WI38 (cell line): ENCODE measurements around the gene DTNBP1.

Experiments
- H3K4me3 ChIP-seq: 2 replicates; pipeline ENCODE4 v1.5.1; 2011; ENCODE audit warnings: low read depth, mild to moderate bottlenecking, control low read depth, low read length
- TF ChIP-seq, protein P1 (sequence below): IDR thresholded peaks from 2 replicates; pipeline ENCODE4 v1.5.1; 2012; ENCODE audit warnings: low read depth, mild to moderate bottlenecking, control low read depth, low read length

DTNBP1 gene

GRCh38 chr6:15517600-15517999, 145.2 kb downstream of the DTNBP1 start:
- TF ChIP-seq, protein P1, sequence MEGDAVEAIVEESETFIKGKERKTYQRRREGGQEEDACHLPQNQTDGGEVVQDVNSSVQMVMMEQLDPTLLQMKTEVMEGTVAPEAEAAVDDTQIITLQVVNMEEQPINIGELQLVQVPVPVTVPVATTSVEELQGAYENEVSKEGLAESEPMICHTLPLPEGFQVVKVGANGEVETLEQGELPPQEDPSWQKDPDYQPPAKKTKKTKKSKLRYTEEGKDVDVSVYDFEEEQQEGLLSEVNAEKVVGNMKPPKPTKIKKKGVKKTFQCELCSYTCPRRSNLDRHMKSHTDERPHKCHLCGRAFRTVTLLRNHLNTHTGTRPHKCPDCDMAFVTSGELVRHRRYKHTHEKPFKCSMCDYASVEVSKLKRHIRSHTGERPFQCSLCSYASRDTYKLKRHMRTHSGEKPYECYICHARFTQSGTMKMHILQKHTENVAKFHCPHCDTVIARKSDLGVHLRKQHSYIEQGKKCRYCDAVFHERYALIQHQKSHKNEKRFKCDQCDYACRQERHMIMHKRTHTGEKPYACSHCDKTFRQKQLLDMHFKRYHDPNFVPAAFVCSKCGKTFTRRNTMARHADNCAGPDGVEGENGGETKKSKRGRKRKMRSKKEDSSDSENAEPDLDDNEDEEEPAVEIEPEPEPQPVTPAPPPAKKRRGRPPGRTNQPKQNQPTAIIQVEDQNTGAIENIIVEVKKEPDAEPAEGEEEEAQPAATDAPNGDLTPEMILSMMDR, result no peak
- H3K4me3 ChIP-seq, result no peak overlapping the region

DNA sequence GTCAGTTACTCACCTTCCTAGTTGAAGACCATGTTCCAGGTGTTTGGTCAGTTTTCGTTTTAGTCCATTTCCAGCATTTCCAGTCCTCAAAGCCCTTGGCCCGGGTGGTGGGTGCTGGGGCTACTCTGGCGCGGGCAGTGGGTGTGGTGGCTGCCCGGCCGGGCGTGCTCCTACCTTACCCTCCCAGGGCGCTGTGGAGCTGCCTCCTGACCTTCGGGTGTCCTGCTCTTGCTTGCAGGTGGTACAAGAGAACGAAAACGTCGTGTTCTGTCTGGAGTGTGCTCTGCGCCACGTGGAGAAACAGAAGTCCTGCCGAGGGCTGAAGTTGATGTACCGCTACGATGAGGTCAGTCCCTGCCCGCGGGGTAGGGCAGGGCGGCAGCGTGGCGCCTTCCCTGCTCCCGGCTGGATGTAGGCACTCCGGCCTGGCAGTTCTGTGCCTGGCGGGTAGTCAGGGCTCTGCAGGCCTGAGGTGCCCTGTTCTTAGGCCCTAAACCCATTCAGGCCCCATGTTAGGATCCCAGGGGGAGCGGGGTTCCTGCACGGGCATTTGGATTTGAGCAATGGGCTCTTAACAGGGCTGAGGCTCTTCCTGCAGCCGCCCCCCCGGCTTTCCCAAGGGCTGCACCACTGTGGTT, 145.8 kb downstream of the DTNBP1 start:
- no peak overlapping the region for H3K4me3 ChIP-seq
- TF ChIP-seq, protein P1, result no peak

DNA sequence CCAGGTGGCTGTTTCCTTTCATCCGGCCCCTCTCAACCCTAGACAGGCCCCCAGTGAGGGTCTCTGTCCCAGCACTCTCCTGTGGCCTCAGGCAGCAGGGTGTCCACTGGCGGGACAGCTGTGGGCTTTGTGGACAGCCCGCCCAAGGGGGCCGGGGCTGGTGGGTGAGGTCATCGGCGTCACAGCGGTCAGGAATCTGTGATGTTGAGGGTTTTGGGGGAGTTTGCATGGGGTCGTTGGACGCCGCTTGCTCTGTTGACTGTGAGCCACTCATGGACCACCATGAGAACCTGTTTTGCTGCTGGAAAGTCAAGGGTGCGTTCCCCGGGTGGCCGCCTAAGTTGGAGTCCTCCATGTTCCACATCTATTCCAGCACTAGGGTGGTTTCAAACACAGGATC, 146.4 kb downstream of the DTNBP1 start:
- TF ChIP-seq, protein P1, result no peak

GRCh38 chr6:15515660-15516375, 147.0 kb downstream of the DTNBP1 start:
- no peak overlapping the region for H3K4me3 ChIP-seq
- TF ChIP-seq, protein P1, result no peak

More for the DNA sequence above, 146.4 kb downstream of the DTNBP1 start:
- H3K4me3 ChIP-seq, result no peak overlapping the region

DNA sequence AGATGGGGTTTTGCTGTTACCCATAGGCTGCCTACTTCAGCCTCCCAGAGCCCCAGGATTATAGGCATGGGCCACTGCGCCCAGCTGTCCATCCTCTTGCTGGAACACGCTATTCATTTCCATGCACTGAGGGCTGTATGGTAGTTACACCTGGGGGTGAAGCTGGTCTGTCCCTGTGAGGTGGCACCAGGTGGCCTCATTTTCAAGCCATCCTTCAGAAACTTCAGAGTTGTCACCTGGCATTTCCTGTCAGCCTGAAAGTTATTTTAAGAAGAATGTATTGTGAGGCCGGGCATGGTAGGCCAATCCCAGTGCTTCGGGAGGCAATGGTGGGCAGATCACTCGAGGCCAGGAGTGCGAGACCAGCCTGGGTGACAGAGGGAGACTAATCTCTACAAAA, 147.6 kb downstream of the DTNBP1 start:
- TF ChIP-seq, protein P1, result no peak
- H3K4me3 ChIP-seq, result no peak overlapping the region

GRCh38 chr6:15513801-15514711, 148.8 kb downstream of the DTNBP1 start:
- TF ChIP-seq, protein P1, result no peak
- H3K4me3 ChIP-seq, result no peak overlapping the region
